Esophagus squamous epithelium (tissue), 4 donors: Measurements from ENCODE around the gene CREB5.

Experiments used
- POLR2A ChIP-seq, 4 donors: fragments of 450-650 bp; IDR thresholded peaks; one replicate each; pipeline ENCODE4 v1.6.1; 2017; ENCODE audit warnings: antibody characterized with exemption in 4 of 4, mild to moderate bottlenecking in 4 of 4, moderate library complexity in 3 of 4
- TF ChIP-seq, protein P1 (sequence below), 6 experiments: fragments of 450-650 bp in 4 of 6; fragments of 200-600 bp in 2 of 6; sonication (generic) in 2 of 6; IDR thresholded peaks; one replicate each; pipeline ENCODE4 v1.5.1; 2016 to 2019; ENCODE audit warnings: antibody characterized with exemption in 6 of 6, mild to moderate bottlenecking in 4 of 6, moderate library complexity in 4 of 6

DNA sequence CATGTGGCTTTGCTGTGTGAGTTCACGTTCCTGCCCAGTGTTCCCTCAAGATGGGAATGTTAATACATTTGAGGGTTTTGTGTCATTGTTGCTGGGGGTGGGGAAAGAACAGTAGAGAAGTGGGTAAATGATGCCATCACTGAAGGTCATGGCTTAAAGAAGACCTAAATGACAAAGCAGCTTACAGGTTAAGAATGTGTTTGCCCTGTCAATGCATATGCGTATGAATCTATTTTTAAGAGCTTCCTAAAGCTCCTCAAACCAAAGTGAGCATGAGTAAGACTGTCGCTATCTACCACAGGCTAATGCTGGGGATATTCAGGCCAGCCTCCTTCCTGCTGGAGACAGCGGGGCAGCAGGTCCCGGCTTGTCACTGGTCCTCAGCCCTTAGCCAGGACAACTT is 162.9 kb downstream of the CREB5 start:
- TF ChIP-seq, protein P1, sequence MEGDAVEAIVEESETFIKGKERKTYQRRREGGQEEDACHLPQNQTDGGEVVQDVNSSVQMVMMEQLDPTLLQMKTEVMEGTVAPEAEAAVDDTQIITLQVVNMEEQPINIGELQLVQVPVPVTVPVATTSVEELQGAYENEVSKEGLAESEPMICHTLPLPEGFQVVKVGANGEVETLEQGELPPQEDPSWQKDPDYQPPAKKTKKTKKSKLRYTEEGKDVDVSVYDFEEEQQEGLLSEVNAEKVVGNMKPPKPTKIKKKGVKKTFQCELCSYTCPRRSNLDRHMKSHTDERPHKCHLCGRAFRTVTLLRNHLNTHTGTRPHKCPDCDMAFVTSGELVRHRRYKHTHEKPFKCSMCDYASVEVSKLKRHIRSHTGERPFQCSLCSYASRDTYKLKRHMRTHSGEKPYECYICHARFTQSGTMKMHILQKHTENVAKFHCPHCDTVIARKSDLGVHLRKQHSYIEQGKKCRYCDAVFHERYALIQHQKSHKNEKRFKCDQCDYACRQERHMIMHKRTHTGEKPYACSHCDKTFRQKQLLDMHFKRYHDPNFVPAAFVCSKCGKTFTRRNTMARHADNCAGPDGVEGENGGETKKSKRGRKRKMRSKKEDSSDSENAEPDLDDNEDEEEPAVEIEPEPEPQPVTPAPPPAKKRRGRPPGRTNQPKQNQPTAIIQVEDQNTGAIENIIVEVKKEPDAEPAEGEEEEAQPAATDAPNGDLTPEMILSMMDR (IDR thresholded peaks at IDR 0.05) = no peak
- TF ChIP-seq POLR2A (IDR thresholded peaks at IDR 0.05) = no peak
